ENCODE measurements around the gene IZUMO1. TPM values are rescaled to one million over a fixed set of nuclear protein-coding genes. Genes with fewer than 3 reads are reported as not detected.
"Not testable (repeated sequence)": the region's sequence is repeated elsewhere in the genome, so short reads cannot be mapped to it uniquely, and the experiment has no call there.

IZUMO1 gene
- total RNA-seq, 2 donors from 2014 or later, result 0.29 to 0.92 TPM

GRCh38 chr19:48719263-48720171 is 27.2 kb downstream of the IZUMO1 start, which contains the start of gene MAMSTR:
Gene MAMSTR (minus strand): TSS chr19:48719725. CDS start chr19:48719031, 694 bp downstream.
- intact Hi-C loops (cut with DNase I), result no loop called here
- ATAC-seq (no peak), DNase-seq (peak; percentile 52)

- no peak for DNase-seq
- no peak for ATAC-seq
- intact Hi-C loops (cut with DNase I), result no loop called here
Measured at GRCh38 chr19:48718711-48719231, 27.9 kb downstream of the IZUMO1 start.

GRCh38 chr19:48718106-48718505 is 28.6 kb downstream of the IZUMO1 start:
- DNase-seq; intact Hi-C loops (cut with DNase I); ATAC-seq: not testable (repeated sequence)

- ATAC-seq (peak; percentile 16 to 19), DNase-seq (peak; percentile 70)
- intact Hi-C loops (cut with DNase I), result no loop called here
Measured at GRCh38 chr19:48716562-48717291, 30.0 kb downstream of the IZUMO1 start.

GRCh38 chr19:48715681-48716171 is 31.0 kb downstream of the IZUMO1 start:
- intact Hi-C loops (cut with DNase I), result no loop called here
- ATAC-seq (no peak), DNase-seq (no peak)

GRCh38 chr19:48714759-48715675 is 31.7 kb downstream of the IZUMO1 start:
- peak; percentile 35 for DNase-seq
- no peak for ATAC-seq
- intact Hi-C loops (cut with DNase I), result no loop called here

GRCh38 chr19:48713864-48714755 is 32.6 kb downstream of the IZUMO1 start:
- intact Hi-C loops (cut with DNase I), result no loop called here
- DNase-seq, result peak; percentile 100
- peak; percentile 92 to 93 for ATAC-seq

- no peak for DNase-seq
- intact Hi-C loops (cut with DNase I), result no loop called here
- no peak for ATAC-seq
Measured at GRCh38 chr19:48713041-48713863, 33.5 kb downstream of the IZUMO1 start.

- no peak for ATAC-seq
- intact Hi-C loops (cut with DNase I), result no loop called here
- DNase-seq, result no peak
Measured at GRCh38 chr19:48711106-48711662, 35.5 kb downstream of the IZUMO1 start.

GRCh38 chr19:48708471-48708870 is 38.2 kb downstream of the IZUMO1 start:
- DNase-seq, result no peak
- no peak for ATAC-seq
- intact Hi-C loops (cut with DNase I), result no loop called here

GRCh38 chr19:48705431-48705830 is 41.3 kb downstream of the IZUMO1 start:
- intact Hi-C loops (cut with DNase I), result no loop called here
- ATAC-seq, result no peak
- no peak for DNase-seq

- DNase-seq (no peak), ATAC-seq (no peak)
- intact Hi-C loops (cut with DNase I), result no loop called here
Measured at GRCh38 chr19:48703316-48703715, 43.4 kb downstream of the IZUMO1 start.

- ATAC-seq (no peak), DNase-seq (no peak)
- intact Hi-C loops (cut with DNase I), result no loop called here
Measured at GRCh38 chr19:48702701-48703100, 44.0 kb downstream of the IZUMO1 start.

GRCh38 chr19:48698046-48698445 is 48.7 kb downstream of the IZUMO1 start:
- intact Hi-C loops (cut with DNase I), result no loop called here
- ATAC-seq, result no peak
- DNase-seq, result no peak

- intact Hi-C loops (cut with DNase I), result no loop called here
- ATAC-seq (peak; percentile 12 to 66), DNase-seq (no peak)
Measured at GRCh38 chr19:48696353-48697010, 50.2 kb downstream of the IZUMO1 start.

- ATAC-seq (peak in 1 of 2 donors; percentile 22), DNase-seq (no peak)
- intact Hi-C loops (cut with DNase I), result no loop called here
Measured at GRCh38 chr19:48695743-48696352, 50.9 kb downstream of the IZUMO1 start, which contains the start of gene FUT2. Gene FUT2 (plus strand): TSS chr19:48695971. CDS start chr19:48702957, 6,986 bp downstream.
